Pulmonary artery endothelial cell (primary cell): Measurements from ENCODE around the gene CHST3. TPM values are rescaled to one million over a fixed set of nuclear protein-coding genes. Genes with fewer than 3 reads are reported as not detected.
"Not testable (repeated sequence)": the region's sequence is repeated elsewhere in the genome, so short reads cannot be mapped to it uniquely, and the experiment has no call there.

Experiments used
- DNase-seq: peaks from one replicate; pipeline ENCODE4 v3.0.0-alpha.2; 2011; ENCODE audit warnings: low read depth, low spot score
- total RNA-seq: library from RNA; depleted of rRNA; stranded (reverse); fragments of >200 nt; gene quantifications from 2 replicates; pipeline ENCODE4 v1.2.3, GENCODE V29; 2014

Gene CHST3, protein sequence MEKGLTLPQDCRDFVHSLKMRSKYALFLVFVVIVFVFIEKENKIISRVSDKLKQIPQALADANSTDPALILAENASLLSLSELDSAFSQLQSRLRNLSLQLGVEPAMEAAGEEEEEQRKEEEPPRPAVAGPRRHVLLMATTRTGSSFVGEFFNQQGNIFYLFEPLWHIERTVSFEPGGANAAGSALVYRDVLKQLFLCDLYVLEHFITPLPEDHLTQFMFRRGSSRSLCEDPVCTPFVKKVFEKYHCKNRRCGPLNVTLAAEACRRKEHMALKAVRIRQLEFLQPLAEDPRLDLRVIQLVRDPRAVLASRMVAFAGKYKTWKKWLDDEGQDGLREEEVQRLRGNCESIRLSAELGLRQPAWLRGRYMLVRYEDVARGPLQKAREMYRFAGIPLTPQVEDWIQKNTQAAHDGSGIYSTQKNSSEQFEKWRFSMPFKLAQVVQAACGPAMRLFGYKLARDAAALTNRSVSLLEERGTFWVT
- 12.9 and 16.7 TPM in 2 replicates for total RNA-seq

- no peak for DNase-seq
Measured at GRCh38 chr10:71964098-71964742, at the start of gene CHST3. CHST3 (plus strand) TSS chr10:71964395; CDS start chr10:72005843, 41,448 bp downstream.

DNA sequence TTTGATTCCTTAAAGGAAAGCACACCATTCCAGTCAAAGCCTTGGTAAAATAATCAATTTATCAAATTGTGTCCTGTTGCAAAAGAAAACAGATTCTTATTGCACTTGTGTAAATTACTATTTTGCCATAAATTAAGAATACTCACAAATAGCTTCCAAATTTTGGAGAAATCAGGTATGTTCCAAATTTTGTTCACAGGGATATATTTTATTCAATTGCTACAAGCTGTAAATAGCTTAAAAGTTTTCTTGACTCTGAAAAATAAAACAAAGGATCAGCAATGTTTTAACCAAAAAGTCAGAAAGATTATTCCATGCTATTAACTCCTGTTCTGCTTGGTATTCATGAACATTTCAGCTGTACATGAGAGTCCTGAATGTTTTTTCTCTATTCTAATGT, 47.4 kb upstream of the CHST3 start:
- DNase-seq: no peak

GRCh38 chr10:71918992-71919391, 45.2 kb upstream of the CHST3 start:
- DNase-seq: no peak

DNA sequence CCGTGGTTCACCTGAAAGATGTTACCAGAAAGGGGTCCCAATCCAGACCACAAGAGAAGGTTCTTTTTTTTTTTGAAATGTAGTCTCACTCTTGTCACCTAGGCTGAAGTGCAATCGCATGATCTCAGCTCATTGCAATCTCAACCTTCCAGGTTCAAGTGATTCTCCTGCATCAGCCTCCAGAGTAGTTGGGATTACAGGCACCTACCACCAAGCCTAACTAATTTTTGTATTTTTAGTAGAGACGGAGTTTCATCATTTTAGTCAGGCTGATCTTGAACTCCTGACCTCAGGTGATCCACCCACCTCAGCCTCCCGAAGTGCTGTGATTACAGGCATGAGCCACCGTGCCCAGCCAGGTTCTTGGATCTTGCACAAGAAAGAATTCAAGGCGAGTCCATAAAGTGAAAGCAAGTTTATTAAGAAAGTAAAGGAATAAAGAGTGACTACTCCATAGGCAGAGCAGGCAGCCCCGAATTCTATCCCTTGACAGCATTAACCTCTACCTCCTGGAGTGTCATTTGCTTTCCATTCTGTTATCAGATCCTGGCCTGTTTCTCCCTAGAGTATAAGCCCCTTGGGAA, 44.1 kb upstream of the CHST3 start:
- DNase-seq: not testable (repeated sequence)

DNA sequence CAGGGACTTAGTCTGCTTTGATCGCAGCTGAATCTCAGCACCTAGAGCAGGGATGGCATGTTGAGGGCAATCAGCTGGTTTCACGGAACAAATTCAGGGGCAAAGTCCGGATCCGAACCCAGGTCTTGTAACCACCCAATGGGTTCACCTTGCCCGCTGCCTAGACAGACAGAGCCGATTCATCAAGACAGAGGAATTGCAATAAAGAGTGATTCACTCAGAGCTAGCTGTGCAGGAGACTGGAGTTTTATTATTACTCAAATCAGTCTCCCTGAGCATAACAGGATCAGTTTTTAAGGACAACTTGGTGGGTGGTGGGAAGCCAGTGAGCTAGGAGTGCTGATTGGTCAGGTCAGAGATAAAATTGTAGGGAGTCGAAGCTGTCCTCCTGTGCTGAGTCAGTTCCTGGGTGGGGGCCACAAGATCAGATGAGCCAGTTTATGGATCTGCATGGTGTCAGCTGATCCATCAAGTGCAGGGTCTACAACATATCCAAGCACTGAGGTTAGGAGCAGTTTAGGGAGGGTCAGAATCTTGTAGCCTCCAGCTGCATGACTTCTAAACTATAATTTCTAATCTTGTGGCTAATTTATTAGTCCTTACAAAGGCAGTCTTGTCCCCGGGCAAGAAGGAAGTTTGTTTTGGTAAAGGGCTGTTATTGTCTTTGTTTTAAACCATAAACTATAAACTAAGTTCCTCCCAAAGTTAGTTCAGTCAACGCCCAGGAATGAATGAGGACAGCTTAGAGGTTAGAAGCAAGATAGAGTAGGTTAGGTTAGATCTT, 43.5 kb upstream of the CHST3 start:
- DNase-seq: no peak

DNA sequence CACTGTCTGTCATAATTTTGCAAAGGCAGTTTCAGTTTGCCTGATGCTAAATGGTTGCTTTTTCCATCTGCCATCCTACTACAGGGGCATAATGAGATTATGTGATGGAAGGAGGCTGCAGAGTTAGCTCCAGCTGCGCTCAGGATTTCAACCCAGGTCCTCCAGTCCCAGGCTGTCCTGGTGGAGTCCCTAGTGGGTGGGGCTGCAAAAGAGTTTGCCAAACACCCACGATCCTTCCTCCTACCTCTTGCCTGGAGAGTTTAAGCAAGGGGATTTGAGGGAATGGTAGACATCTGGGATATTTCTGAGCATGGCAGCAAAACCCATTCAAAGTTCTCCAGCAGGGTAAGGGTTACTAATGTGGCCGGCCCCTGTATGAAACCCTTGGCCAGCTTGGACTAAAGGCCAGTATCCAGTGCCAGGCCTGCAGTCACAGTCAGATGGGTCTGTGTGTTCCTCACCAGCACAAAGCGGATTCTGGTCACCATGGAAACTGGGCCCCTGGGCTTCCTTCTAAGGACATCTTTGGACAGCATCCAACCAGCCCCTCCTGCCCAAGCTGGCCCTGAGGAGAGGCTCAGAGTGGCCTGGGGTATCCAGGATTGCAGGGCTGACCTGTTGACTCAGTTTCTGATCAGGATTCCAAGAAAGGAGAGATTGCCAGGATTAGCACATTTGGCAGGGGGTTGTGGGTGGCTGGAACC, 42.7 kb upstream of the CHST3 start:
- no peak for DNase-seq

GRCh38 chr10:71923138-71923692, 41.0 kb upstream of the CHST3 start:
- no peak for DNase-seq

GRCh38 chr10:71924771-71925170, 39.4 kb upstream of the CHST3 start:
- DNase-seq: no peak

GRCh38 chr10:71927159-71927558, 37.0 kb upstream of the CHST3 start:
- no peak for DNase-seq

GRCh38 chr10:71927776-71928592, 36.2 kb upstream of the CHST3 start:
- DNase-seq: no peak

- no peak for DNase-seq
Measured at GRCh38 chr10:71931295-71931694, 32.9 kb upstream of the CHST3 start.

DNA sequence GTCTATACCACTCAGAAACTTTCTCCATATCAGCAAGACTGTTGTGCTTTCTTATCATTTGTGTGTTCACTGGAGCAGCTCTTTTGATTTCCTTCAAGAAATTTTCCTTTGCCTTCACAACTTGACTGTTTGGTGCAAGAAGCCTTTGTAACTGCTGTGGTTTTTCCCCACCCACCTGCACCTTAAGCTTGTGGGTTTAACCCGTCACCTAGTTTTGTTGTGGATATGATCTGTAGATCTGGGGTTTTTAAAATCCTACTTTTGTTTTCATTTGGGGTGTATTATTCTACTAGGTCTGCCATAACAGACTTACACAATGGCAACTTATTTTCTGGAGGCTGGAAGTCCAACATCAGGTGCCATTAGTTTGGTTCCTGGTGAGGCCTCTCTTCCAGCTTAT, 30.5 kb upstream of the CHST3 start:
- no peak for DNase-seq

DNA sequence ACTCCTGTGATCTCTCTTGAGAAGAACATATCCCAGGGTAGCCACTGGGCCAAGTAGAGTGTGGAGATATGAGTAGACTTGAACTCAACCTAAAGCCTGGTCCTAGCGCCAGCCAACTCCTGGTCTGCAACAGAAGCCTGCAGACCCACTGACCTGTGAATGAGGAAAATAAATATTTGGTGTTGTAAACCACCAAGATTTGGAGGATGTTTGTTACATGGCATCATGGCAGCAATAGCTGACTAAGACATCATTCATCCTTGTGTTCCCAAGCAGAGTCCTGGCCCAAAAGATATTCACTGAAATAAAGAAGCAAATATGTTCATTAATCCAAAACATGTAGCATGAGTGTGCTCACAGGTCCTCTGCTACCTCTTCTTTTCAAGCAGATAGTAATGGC, 26.0 kb upstream of the CHST3 start:
- DNase-seq: no peak

GRCh38 chr10:71939304-71939703, 24.9 kb upstream of the CHST3 start:
- DNase-seq: no peak

DNA sequence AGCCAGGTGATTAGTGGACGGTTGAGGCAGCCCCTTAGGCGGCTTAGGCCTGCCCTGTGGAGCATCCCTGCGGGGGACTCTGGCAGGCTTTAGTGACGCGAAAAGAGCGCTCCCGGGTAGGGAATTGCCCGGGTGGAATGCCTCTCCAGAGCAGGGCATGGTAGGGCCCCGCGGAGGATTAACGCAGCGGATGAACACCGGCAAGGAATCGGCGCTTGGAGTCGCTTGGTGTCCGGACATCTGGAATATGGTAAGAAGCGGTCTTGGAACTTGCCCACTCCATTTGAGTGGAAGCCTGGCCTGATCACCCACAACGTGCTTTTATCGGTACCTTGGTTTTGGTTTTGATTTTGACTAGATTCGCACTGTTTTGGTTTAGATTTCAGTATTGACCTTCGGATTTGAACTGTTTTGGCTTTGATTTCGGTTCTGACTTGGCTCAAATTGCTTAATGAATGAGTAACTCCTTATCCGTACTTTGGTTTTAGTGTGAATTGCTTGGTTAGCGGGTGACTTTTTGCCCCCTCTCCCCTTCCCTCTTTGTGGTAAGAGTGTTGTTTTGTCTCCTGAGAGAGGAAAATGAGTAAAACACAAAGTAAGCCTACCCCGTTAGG, 24.2 kb upstream of the CHST3 start:
- no peak for DNase-seq

GRCh38 chr10:71940752-71941151, 23.4 kb upstream of the CHST3 start:
- no peak for DNase-seq

- no peak for DNase-seq
Measured at GRCh38 chr10:71941318-71941717, 22.9 kb upstream of the CHST3 start.

- no peak for DNase-seq
Measured at GRCh38 chr10:71945819-71946474, 18.2 kb upstream of the CHST3 start.

GRCh38 chr10:71946700-71947099, 17.5 kb upstream of the CHST3 start:
- no peak for DNase-seq
